ENCODE results near the gene TP53BP1.
"Not testable (repeated sequence)": the region's sequence is repeated elsewhere in the genome, so short reads cannot be mapped to it uniquely, and the experiment has no call there.

The TP53BP1 gene

GRCh38 chr15:43408789-43409188 is 84.2 kb downstream of the TP53BP1 start:
- DNase-seq, result no peak

GRCh38 chr15:43406808-43407207 is 86.1 kb downstream of the TP53BP1 start:
- DNase-seq, result no peak

- no peak for DNase-seq
Observed at GRCh38 chr15:43406189-43406588, 86.8 kb downstream of the TP53BP1 start.

- DNase-seq, result no peak
Observed at GRCh38 chr15:43404130-43404529, 88.8 kb downstream of the TP53BP1 start.

- DNase-seq, result no peak
Observed at GRCh38 chr15:43403616-43404015, 89.3 kb downstream of the TP53BP1 start.

- DNase-seq, result no peak
Observed at GRCh38 chr15:43402255-43402654, 90.7 kb downstream of the TP53BP1 start.

- not testable (repeated sequence) for DNase-seq
Observed at GRCh38 chr15:43393592-43393991, 99.4 kb downstream of the TP53BP1 start.

GRCh38 chr15:43390723-43391122 is 102.2 kb downstream of the TP53BP1 start:
- DNase-seq, result no peak

- no peak for DNase-seq
Observed at GRCh38 chr15:43383070-43383469, 109.9 kb downstream of the TP53BP1 start.

GRCh38 chr15:43382310-43382709 is 110.6 kb downstream of the TP53BP1 start:
- no peak for DNase-seq

- no peak for DNase-seq
Observed at GRCh38 chr15:43378601-43379000, 114.4 kb downstream of the TP53BP1 start.

GRCh38 chr15:43376017-43376705 is 116.8 kb downstream of the TP53BP1 start:
- DNase-seq, result no peak

GRCh38 chr15:43370975-43371974 is 121.7 kb downstream of the TP53BP1 start, which contains the start of the genes TUBGCP4 and ZSCAN29:
TSS of gene TUBGCP4 (plus strand) at chr15:43371101. CDS start at chr15:43371355, 254 bp downstream.
TSS of gene ZSCAN29 (minus strand) at chr15:43371043. CDS start at chr15:43369913, 1,130 bp downstream.
- DNase-seq, result peak; percentile 63

- no peak for DNase-seq
Observed at GRCh38 chr15:43370310-43370974, 122.5 kb downstream of the TP53BP1 start.

GRCh38 chr15:43361313-43361903 is 131.5 kb downstream of the TP53BP1 start:
- DNase-seq, result no peak

GRCh38 chr15:43360821-43361220 is 132.1 kb downstream of the TP53BP1 start:
- no peak for DNase-seq
